GM12874 (cell line): Measurements from ENCODE around the gene ATG9A.

ENCODE experiments used
- TF ChIP-seq, protein P1 (sequence below): IDR thresholded peaks from 2 replicates; pipeline ENCODE4 v1.5.1; 2011; ENCODE audit warnings: low read depth, mild to moderate bottlenecking, control low read depth, low read length, moderate library complexity; ENCODE audit not compliant: insufficient read depth

ATG9A gene

DNA sequence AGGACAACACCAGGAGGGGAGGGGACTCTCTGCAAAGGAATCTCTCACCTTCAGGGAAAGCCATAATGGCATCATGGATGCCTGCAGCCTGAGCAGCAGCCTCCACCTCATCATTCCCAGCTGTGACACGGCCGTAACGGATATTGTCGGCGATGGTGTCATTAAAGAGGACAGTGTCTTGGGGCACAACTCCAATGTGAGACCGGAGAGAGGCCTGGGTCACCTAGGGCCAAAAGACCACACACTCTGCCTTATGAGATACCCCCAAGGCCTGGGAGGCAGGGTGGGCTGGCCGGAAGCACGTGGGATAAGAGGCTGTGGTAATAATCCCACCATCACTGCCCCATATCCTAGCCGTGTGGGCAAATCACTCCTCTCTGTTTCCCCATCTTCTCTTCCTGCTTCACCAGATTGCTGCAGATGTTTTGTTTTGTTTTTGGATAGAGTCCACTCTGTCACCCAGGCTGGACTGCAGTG is 18.5 kb downstream of the ATG9A start:
- TF ChIP-seq, protein P1, sequence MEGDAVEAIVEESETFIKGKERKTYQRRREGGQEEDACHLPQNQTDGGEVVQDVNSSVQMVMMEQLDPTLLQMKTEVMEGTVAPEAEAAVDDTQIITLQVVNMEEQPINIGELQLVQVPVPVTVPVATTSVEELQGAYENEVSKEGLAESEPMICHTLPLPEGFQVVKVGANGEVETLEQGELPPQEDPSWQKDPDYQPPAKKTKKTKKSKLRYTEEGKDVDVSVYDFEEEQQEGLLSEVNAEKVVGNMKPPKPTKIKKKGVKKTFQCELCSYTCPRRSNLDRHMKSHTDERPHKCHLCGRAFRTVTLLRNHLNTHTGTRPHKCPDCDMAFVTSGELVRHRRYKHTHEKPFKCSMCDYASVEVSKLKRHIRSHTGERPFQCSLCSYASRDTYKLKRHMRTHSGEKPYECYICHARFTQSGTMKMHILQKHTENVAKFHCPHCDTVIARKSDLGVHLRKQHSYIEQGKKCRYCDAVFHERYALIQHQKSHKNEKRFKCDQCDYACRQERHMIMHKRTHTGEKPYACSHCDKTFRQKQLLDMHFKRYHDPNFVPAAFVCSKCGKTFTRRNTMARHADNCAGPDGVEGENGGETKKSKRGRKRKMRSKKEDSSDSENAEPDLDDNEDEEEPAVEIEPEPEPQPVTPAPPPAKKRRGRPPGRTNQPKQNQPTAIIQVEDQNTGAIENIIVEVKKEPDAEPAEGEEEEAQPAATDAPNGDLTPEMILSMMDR: no peak

DNA sequence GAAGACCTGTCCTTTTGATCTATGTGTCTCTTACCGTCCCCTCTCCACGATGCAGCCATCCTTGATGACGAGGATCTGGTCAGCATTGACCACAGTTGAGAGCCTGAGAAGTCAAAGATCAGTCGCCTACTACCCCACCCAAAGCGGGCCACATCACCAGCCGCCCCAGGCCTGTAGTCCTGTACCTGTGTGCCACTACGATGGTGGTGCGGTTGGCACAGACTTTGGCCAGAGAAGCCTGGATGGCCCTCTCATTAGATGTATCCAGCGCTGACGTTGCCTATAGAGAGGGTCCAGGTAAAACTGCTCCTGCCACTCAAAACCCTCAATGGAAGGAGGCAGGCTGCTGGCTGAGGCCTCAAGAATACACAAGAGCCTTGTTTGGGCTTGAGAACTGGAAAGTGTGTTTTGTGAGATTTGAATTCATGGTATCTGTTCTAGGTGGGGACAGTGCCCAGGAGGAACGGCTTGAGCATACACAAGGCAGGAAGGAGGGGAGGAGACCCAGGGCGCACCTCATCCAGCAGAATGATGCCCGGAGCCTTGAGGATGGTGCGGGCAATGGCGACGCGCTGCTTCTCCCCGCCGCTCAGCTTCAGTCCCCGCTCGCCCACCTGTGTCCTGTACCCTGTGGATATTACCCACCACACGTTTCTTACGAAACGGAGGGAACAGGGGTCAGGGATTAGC is 19.1 kb downstream of the ATG9A start:
- TF ChIP-seq, protein P1: no peak

DNA sequence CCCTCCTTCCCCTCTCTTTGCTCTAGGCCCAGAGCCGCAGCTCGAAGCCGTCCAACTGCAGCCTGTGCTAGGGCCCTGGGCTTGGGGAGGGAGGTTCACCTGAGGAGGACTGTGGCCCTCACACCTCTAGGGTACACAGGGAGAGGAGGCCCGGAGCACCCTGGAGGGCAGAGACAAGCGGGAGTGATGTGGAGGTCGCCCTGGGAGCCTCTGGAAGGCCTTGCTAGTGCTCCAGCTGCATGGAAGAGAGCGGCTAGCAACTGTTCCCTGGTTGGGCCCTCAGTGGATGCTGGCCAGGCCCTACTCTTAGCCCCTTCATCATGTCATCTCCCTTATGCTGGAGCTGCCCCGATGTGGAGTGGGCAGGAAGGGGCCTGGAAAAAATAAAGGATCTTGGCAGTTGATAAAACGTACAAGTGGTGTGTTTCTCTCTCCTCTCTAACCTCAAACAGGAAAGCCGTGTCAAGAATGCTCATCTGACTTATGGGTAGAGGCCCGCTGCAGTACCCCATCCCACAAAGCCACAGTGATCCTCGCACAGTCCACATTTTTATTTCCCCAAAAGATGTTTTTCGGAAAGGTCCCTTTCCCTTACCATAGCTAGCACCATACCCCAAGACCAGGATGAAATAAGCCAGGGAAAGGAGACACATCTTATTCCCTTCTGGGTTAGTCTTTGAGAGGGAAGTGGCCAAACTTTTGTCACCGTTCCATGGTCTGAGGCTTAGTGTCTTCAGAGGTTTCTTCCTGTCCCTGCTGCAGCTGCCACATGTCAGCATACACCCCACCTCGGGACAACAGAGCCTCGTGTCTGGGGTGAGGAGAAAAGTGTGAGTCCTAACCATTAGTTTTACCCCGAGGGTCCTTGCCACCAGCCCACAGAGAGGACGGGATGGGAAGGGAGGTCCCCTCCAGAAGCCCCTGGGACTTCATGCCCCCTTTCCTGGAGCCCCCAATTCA is 19.9 kb downstream of the ATG9A start:
- TF ChIP-seq, protein P1: no peak

DNA sequence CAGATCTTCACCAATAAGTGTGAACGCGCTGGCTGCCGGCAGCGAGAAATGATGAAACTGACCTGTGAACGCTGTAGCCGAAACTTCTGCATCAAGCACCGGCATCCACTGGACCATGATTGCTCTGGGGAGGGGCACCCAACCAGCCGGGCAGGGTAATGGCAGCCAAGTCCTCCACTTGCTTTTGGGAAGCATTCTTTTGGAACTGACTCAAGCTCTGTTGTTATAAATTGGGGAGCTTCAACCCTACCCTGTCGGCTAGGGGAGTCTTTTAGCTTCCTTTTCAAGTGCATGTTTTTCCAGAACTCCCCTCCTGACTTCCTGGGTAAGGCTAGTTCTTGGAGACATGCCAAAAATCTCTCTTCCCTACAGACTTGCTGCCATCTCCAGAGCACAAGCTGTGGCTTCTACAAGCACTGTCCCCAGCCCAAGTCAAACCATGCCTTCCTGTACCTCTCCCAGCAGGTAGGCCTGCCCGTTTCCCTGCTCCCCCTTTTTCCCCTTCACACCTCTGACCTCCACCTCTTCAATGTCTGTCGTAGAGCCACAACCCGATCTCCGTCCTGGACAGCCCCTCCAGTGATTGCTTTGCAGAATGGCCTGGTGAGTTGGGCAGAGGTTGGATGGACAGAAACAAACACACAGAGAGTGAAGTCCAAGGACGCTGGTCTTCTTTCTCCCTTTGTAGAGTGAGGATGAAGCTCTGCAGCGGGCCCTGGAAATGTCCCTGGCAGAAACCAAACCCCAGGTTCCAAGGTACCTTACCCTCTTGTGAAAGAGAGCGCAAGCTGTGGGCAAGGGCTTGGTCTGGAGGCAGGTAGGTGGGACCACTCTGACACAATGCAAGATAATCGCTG is 21.3 kb downstream of the ATG9A start:
- TF ChIP-seq, protein P1: no peak

DNA sequence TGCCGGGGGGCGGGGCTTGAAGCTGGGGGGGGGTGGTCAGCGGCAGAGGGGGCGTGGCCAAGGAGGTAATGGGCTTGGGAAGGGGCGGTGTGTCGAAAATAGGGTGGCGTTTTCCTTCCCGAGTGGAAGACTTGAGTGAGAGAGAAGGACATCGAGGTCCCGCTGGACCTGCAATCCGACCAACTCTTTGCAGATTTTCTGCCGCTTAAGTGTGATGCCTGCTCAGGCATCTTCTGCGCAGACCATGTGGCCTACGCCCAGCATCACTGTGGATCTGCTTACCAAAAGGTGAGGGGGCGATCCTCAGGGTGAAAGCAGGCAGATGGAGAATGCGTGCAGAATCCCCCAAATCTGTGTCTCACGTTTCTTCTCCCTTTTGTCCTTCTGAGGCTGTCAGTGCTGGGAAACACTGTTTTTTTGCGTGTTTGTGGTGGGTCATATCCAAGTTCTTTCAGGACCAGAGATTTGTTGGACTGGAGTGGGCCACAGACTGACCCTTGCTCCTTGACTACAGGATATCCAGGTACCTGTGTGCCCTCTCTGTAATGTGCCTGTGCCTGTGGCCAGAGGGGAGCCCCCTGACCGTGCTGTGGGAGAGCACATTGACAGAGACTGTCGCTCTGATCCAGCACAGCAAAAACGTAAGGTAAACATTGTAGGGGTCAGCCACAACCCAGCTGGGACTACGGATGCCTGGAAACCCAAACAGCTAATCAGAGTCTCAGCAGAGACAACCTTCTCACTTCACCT is 22.1 kb downstream of the ATG9A start:
- TF ChIP-seq, protein P1: no peak

DNA sequence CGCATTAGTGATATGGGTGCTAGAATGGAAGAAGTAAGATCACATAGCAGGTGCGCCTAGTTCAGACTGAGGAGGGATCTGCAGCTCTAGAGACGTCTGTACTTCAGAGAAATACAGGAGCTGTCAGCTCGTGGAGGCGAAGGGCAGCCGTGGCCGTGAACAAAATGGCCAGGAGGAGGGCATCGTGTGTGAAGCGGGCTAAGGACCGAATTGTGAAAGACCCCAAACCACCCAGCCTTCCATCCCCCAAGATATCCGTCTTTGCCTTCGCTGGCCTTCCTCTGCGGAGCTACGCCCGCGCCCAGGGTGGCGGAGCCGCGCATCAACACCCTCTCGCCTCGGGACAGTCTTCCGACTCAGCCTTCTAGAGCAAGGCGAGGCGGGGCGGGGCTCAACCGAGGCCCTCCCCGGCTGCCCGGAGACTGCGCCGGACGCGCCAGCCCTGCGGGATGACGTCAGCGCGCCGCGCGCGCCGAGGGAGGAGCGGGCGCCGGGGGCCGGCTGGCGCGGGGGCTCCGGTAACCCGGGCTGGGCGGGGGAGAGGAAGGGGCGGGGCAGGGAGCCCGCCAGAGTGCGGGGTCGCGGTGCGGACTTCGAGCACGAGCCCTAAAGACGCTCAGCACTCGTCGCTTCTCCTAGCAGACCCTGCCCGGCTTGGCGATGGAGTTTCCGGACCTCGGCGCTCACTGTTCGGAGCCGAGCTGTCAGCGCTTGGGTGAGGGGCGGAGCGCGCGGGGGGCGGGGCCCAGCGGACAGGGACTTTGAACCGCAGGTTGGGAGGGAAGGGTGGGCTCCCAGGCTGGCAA is 22.9 kb downstream of the ATG9A start, which contains the start of gene ZFAND2B:
TSS of gene ZFAND2B (plus strand) at position 455 of the 806 bp plus-strand sequence. CDS start at position 661, 206 bp downstream.
- TF ChIP-seq, protein P1: no peak
